K562 (cell line): ENCODE data around the gene PGBD1. TPM values are rescaled to one million over a fixed set of nuclear protein-coding genes. Genes with fewer than 3 reads are reported as not detected.

ENCODE experiments used
- AFF1 ChIP-seq, 2 experiments: fragments of 450-650 bp; IDR thresholded peaks; 2 replicates each; pipeline ENCODE4 v1.6.1; 2018; ENCODE audit warnings: mild to moderate bottlenecking in 2 of 2, low read depth in 1 of 2; ENCODE audit not compliant: partially characterized antibody in 2 of 2
- ATF6 ChIP-seq: sonication (generic); formaldehyde crosslinking; IDR thresholded peaks from 2 replicates; pipeline ENCODE4 v1.4.0; 2020; ENCODE audit warnings: mild to moderate bottlenecking, missing genetic modification reagents
- HNRNPH1 ChIP-seq: fragments of 200-400 bp; formaldehyde crosslinking; optimal IDR thresholded peaks from 2 replicates; pipeline ENCODE3; 2017; ENCODE audit warnings: low read depth, mild to moderate bottlenecking, low read length, moderate library complexity
- NFIC ChIP-seq: fragments of 450-650 bp; IDR thresholded peaks from 2 replicates; pipeline ENCODE4 v1.6.1; 2017; ENCODE audit warnings: mild to moderate bottlenecking, inconsistent platforms
- PPARD ChIP-seq: fragments of 250-450 bp; sonication (Bioruptor Pico); IDR thresholded peaks from 2 replicates; pipeline ENCODE4 v1.8.0; 2022; ENCODE audit warnings: inconsistent platforms, mild to moderate bottlenecking, moderate library complexity
- RERE ChIP-seq: sonication (generic); formaldehyde crosslinking; IDR thresholded peaks from 2 replicates; pipeline ENCODE4 v1.8.0; 2023; ENCODE audit warnings: missing genetic modification reagents, mild to moderate bottlenecking, borderline replicate concordance
- SUPT5H ChIP-seq: fragments of 450-650 bp; IDR thresholded peaks from 2 replicates; pipeline ENCODE4 v1.6.1; 2016
- TEAD4 ChIP-seq, 2 experiments: sonication (generic) in 1 of 2; formaldehyde crosslinking in 1 of 2; IDR thresholded peaks; 2 replicates each; pipeline versions ENCODE4 v1.6.1 to v1.8.0; 2012 to 2022; ENCODE audit warnings: borderline replicate concordance in 1 of 2, inconsistent platforms in 1 of 2, low read length in 1 of 2, mild to moderate bottlenecking in 1 of 2, missing genetic modification reagents in 1 of 2
- USF1 ChIP-seq: sonication (generic); formaldehyde crosslinking; IDR thresholded peaks from 2 replicates; pipeline ENCODE4 v1.9.0; 2022; ENCODE audit warnings: mild to moderate bottlenecking, missing genetic modification reagents
- ZFP1 ChIP-seq: fragments of 450-650 bp; formaldehyde crosslinking; IDR thresholded peaks from 2 replicates; pipeline ENCODE4 v1.4.0; 2020; ENCODE audit warnings: mild to moderate bottlenecking, mixed read lengths
- ZNF57 ChIP-seq: fragments of 450-650 bp; formaldehyde crosslinking; IDR thresholded peaks from 2 replicates; pipeline ENCODE4 v1.4.0; 2020; ENCODE audit warnings: mild to moderate bottlenecking, moderate library complexity
- polyA plus RNA-seq, 8 experiments: library from polyadenylated mRNA; depleted of rRNA in 4 of 8; stranded (reverse) in 5 of 8; unstranded in 3 of 8; fragments of >200 nt; fragmentation: Nextera tagmentation in 2 of 8; fragmentation: Illumina TruSeq in 1 of 8; extraction: Ambion mirVana in 2 of 8; extraction: Trizol in 1 of 8; gene quantifications; 2 replicates each; pipeline versions ENCODE4 v1.2.1 to v1.2.3, GENCODE V29; 2011 to 2014; ENCODE audit warnings: inconsistent platforms in 1 of 8, missing spikeins in 1 of 8
- total RNA-seq, 7 experiments: library from RNA; depleted of rRNA in 6 of 7; stranded (reverse); fragments of >200 nt in 6 of 7; fragmentation: Illumina TruSeq in 2 of 7; extraction: Trizol in 2 of 7; gene quantifications; 2 replicates each; pipeline versions ENCODE4 v1.2.1 to v1.2.3, GENCODE V29; 2011 to 2021; ENCODE audit warnings: low replicate concordance in 1 of 7

PGBD1 gene
- total and polyA plus RNA-seq, 9 of the 15 experiments (the other 6 are each of a cell fraction or from before 2014, with no cell fraction given): 3.3 to 9.0 (median 7.3) TPM

- peak; percentile 40; the same call in 1 of the 2 replicates for TF ChIP-seq RERE (CRISPR knock-in tag)
- TF ChIP-seq HNRNPH1: no peak
- TF ChIP-seq TEAD4 (IDR thresholded peaks at IDR 0.05; ENCODE audit: low read length): no peak
- no peak for TF ChIP-seq TEAD4 (CRISPR knock-in tag; IDR thresholded peaks at IDR 0.05; ENCODE audit: borderline replicate concordance)
- TF ChIP-seq ZFP1 (CRISPR knock-in tag): peak; percentile 26; the same call in 1 of the 2 replicates
- no peak for TF ChIP-seq NFIC
- TF ChIP-seq ATF6 (CRISPR knock-in tag): no peak
- no peak for TF ChIP-seq USF1 (CRISPR knock-in tag)
- peak; percentile 96 for TF ChIP-seq SUPT5H
- TF ChIP-seq AFF1 (IDR thresholded peaks at IDR 0.05; ENCODE audit: low read depth in 1 of 2, partially characterized antibody in 2 of 2): peak in 1 of 2 experiments; percentile 22
- TF ChIP-seq PPARD (CRISPR knock-in tag): no peak
- no peak for TF ChIP-seq ZNF57 (CRISPR knock-in tag)
Measured at GRCh38 chr6:28335564-28336283, 54.4 kb downstream of the PGBD1 start, which contains the start of gene ZSCAN31 (continued).
